Measurements from ENCODE around the gene COQ9.

Gene COQ9

DNA sequence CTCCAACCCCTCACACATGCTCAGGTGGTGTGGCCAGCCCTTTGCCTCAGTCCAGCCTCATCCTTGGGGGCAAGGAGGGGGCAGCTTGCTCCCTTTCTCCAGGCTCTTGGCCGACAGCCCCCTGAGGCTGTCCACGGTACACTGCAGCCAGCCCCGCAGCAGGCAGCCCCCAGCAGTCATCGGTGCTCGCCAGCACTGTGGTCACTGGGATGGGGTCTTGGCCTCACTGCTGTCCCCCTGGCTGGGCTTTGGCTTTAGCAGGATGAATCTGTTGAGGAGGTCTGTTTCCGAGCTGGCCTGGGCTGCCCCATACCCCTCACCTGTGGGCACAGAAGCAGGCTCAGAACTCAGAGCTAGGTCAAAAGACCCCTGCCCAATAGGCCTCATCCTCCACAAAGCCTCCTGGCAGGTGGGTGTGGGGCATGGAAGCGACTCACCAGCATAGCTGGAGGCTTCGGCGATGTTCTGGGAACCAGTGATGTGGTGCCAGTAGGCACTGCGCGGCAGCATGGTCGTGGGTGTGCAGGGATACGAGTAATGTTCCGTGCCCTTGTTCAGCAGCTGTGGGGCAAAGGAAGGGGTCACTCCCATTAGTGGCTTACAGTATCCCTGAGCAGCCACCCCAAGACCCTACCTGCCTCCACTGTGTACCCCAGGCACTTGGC is 26.0 kb downstream of the COQ9 start:
- no peak for DNase-seq

DNA sequence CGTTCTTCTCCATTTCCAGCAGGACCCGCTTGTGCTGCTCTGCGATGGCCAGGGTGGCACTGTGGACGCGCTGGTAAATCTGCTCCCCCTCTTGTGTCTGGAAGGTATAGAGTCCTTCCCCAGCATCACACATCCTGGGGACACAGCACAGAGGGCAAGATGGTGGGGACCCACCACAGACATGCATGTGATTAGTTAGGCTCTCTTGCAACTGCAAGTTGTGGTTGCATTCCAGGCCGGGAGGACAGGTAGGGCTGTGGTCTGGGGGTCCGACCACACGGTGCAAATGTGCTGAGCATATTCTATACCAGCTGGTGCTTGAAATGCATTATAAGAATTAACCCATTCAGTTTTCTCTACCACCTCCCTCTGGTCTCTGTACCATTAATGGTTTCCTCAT is 26.6 kb downstream of the COQ9 start:
- no peak for DNase-seq

DNA sequence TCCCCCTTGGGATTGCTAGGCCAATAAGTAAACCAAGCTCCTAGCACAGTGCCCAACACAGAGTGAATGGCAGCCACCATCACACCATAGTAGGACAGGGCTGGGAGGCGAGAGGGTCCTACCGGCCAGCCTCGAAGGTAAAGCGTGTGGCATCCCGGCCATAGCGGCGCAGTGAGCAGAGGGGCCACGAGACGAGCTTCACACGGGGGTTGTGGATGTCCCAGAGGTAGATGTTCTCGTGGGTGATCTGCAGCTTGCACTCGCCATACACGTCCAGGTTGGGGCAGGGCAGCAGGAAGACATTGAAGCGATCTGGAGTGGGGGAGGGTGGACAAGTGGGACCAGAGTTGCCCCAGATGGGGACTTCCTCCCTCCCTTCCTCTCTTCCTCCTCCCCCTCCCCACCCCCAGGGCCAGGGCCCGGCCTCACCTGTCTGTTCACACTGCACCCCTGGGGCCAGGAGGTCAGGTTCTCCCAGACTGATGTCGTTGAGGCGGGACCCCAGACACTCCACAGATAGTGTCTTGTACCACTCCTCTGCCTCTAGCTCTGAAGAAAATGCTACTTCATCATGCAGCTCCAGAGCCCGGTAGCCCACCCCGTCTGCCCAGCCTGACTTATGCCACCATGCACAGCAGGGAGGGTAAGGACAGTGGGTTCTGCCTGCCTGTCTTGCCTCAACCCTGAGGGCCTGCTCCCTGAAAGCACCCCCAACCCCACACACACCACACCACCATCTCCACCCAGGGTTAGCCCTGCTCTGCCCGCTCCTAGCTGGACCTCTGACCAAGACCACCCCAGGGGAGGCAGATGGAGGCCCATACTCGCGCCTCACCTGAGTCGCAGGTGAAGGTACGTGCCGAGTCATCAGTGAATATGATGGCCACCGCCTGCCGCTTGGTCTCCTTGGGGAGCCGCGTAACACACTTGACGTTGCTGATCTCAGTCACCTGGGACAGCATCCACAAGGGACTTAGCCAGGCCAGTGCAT is 27.7 kb downstream of the COQ9 start:
- no peak for DNase-seq

DNA sequence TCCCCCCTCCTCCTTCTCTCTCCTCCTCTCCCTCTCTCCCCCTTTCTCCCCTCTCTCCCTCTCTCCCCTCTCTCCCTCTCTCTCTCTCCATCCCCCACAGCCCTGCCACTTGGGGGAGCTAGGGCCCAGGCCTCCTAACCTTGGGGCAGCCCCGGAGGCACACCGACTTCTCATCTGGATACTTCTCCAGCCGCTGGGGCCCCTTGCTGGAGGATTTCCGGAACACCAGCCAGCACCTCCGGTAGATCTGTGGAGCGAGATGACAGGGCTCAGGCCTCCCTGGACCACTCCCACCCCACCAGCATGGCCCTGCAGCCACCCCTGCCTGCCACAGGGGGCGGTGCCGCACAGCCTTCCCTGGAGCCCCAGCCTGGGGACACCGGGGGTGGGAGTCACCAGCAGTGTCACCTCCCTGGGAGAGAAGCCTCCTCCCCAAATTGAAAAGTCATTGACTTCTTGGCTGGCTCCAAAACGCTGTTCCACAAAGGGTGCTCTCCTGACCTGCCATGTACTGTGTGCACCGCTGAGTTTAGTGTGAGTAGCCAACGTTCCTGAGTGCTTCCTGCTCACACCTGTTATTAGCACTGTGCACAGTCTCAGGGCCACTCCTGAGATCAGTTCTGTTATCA is 28.5 kb downstream of the COQ9 start:
- DNase-seq = peak; percentile 79

DNA sequence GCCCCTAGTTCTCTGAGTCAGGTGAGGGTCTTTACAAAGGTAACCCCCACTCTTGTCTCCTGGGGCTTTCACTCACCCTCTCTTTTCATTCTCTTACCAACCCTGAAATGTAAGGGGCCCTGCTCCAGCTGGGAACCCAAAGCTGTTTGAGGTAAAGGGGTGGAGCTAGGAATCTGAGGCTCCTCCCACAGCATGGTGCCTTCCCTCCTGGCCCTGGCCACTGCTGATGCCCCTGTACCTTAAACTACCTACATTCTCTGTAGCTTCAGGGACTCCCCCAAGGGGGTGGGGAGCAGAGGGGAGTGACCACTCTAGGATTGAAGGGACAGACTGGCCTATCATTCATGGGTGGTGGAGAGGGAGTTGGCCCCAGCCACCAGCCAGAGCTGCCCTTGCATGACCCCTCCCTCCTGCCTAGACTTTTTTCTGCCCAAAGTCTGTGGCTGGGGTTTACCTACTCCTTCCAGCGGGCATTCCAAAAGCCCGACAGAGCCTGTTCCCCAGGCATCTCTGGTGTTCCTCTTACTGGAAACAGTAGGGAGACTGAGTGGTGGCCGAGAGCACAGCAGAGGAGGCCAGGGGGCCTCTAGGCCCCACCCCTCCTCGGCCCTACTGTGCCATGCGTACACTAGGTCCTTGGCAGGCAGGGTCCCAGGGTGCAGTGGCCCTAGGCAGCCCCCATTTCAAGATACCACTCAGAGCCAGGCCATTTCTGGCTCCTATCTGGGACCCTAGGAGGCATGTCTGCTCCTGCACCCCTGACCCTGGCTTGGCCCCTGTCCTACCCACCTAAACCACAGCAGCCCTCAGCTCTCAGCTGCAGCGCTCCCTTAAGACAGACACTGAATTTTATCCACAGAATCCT is 29.5 kb downstream of the COQ9 start:
- DNase-seq = no peak

DNA sequence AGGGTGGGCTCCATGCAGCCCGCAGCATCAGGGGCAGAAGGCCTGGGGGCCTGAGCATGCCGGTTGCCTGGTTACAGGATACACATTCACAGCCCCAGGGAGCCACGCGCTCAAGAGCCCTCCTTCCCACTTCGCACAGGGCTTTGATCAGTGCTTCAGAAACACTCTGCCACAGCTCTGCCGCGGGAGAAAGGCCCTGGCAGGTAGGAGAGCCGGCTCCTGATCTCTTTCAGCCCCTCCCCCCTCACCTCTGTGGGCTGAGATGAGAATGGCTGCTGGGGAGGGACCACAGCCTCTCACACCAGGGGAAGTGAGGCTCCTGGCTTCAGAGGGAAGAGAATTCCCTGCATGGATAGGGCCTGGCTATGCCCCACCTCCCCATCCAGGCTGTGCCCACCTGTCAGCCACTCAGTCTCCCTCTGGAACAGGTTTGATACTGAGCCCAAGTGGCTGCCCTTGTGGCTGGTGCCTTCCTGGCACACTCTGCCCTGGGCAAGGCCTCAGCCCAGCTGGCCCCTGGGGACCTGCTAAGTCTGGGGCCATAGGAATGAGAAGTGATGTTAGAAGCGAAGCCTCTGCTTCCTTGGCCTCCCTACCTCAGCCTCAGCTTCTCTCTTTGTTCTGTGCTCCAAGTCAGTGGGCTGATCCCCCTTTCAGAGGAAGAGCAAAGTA is 30.4 kb downstream of the COQ9 start:
- DNase-seq = no peak

DNA sequence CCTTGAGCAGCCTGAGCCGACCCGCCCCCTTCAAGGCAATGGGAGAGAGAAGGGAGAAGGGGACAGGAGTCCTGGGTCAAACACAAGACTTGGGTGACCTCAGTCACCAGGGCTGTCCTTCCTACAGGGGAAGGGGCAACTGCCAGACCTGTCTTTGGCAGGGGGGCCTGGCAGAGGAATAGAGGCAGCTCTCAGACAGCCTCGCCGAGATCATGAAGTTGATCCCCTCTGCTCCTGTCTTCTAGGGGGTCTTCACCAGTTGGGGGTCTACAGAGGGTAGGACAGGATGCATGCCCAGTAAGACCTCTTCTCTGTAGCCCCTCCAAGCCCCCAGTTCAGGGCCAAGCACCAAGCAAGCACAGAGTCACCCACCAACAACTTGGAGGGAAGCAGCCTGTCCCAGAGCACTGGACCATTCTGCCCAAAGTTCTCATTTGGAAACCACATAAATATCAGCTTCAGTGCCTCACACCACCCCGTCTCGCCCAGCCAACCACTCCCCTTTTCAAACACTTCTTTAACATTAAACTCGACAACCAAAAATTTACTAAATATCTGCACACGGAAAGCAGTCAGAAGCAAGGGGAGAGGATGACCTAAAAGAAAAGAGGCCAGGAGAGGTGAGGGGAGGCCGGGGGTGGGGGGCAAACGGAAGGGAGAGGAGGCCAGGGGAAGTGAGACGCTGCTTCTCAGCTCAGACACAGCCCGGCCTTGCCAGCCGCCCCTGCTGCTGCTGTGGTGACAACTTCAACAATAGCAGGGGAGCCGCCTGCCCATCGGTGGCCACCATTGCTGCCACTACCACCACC is 31.3 kb downstream of the COQ9 start:
- no peak for DNase-seq

DNA sequence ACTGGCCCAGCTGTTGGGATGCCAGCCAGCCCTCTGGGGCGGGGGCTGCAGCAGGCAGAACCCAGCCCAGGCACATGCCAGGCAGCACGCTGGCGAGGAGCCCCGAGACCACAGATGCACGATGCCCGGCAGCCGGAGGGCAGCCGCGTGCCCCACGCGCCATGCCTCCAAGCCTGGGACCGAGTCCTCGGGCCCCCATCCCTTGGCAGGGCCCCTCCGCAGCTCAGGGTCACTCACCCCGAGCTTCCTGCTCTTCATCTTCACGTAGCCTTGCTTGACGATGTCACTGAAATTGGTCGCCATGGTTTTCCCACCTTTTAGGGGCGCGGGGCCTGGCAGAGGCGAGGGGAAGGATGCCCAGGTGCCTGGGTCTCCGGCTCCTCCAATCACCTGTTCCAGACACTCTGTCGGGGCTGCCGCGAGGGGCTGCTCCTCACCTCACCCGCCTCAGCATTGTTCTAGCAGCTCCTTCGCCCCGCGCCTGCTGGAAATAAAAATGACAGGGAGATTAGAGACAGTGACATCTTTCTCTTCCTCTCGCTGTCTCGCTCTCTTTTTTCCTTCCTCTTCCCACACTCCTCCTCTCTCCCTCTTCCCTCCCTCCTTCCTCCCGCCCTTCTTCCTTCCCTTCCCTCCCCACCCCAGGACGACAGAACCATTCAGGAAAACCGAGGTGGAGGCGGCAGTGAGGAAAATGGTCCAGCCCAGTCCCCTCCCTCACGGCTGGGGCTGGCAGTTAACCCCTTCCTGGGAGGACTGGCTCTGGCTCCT is 32.1 kb downstream of the COQ9 start:
- DNase-seq = no peak

DNA sequence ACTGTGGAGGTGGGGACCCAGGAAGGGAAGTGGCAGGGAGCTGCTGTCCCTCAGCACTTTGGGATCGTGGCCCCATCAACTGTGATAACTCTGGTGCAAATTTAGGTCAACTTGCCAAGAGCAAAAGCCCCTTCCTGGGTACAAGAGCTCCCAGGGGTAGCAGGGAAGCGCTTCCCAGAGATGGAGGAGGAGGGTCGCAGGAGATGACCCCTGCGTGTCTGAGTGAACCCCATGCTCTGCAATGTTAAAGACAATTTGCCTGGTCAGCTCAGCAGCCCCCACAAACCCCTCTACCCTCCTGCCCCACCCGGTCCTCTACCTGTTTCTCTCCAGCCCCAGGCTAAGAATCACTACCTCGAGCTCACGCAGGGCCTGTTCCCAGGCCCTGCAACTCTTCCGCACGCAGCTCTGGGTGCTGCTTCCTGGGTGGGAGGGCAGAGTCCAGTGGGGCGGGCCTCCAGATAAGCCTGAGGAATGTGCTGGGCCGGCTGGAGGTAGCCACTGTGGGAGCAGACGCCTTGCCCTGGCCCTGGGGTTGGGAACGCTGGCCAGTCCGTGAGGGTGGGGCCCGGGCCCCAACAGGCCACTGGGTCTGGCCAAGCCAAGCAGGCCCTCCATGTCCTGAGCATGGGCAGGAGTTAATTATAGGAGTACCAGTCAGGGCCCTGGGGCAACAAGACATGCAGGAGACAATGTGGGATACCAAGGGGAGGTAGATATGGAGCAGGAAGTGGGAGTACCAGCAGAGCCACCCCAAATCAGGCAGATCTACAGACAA is 32.9 kb downstream of the COQ9 start:
- DNase-seq = no peak

DNA sequence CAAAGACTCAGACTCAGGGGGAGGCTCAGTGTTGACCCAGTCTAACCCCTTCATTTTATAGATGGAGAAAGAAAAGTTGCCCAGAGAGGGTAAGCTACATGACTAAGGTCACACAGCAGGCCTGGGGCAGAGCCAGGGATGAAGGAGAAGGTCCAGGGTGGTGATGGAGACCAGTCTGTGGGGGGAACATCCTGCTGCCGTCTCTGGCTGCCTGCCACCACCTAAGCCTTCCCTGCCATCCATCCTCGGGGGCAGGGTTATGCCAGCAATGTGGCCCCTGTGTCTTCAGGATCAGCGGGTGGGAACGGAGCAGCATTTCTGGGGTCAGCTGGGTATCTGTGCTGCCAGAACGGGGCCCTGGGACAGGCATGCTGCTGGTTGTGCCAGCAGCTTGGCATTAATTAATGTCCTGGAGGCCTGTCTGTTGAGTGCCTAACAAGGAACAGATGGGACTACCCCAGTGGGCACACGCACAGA is 33.5 kb downstream of the COQ9 start:
- no peak for DNase-seq

DNA sequence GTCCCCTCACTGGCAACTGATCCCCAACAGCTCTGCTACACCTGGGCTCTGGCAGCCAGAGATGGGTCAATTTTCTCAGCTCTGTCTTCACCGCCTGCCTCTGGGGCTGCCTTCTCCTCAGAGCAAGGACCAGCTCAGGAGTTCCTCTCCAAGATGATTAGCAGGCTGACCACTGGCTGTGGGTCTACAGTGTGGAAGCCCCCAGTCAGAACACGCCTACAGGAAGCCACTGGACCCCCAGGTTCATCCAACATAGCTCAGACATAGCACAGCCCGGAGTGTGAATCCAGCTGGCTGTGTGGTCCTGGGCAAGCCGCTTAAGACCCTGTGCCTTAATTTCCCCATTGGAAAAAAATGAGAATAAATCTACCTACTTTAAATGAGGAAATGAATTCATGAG is 34.1 kb downstream of the COQ9 start:
- no peak for DNase-seq

DNA sequence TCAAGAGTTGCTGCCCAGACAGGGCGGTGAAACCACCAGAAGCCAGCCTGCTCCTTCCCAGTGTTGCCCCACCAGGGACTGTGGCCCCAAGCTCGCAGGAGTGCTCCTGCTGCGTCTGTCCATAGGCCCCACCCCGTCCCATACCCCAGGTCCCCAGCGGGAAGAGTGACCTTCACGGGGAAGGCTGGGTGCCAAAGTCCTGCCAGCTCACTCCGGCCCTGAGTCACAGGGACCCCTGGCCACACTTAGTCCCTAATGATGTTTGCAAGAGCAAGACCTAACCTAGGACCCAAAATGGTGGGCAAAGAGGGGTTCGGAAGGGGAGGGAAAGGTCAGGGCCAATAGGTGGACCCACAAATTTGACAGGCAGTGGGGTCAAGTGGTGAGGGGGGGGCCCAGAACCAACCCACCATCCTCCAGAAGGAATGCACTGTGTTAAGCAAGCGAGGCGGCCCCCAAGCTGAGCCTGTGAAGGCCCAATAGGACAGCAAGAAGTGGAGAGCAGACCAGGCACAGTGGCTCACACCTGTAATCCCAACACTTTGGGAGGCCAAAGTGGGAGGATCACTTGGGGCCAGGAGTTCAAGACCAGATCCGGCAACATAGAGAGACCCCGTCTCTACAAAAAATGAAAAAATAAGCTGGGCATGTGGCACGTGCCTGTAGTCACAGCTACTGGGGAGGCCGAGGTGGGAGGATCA is 35.7 kb downstream of the COQ9 start:
- no peak for DNase-seq

DNA sequence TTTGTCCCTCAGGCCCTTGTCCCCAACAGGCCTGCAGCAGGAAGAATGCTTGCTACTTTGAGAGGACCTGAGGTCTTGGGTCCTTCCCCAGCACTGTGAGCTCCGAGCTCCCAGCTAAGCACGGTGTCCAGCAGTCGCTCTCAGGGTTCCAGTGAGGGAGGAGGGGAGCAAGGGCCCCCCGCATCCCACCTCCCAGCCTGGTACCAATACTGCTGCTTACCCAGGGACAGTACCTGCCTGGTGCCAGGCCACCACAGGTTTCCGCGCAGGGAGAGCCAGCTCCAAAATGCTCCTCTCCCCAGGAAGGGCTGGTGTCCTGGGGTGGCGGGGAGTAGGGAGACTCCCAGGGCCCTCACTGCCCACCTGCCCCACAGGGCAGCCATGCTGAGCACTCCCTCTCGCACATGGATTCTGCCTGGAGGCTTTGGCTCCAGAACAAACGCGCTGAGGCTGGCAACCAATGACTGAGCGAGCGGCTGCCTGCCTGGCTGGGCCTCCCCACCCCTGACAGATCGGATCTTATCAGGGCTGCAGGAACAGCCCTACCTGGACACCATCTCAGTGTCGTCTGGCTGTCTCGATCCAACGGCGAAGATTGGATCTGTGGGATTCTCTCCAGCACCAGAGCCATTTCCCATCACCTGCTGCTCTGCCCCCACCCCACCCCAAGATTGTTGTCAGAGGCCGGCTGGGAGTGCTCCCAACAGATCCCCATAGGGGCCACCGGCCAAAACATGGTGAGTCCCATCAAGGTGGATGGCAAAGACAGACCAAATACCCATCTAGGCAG is 36.6 kb downstream of the COQ9 start:
- DNase-seq = no peak

DNA sequence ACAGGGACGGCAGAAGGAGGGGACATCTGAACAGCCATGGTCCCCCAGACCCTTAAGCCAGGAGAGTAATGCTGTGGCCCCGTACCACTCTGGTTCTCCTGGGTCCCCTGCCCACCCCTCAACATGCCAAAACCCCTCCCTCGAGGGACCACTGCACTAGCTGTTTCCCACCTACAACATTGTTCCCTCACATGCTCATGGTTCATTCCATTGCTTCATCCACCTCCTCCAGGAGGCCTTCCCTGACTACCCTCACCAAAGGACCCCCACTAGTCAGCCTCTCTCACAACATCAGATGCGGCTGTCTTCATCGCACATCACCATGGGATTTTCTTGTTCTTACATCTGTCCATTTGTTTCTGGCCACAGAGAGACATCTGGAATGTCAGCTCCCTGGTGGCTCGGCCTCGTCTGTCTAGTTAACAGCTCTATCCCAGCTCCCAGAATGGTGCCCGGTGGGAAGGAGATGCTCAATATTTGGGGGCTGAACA is 37.3 kb downstream of the COQ9 start:
- no peak for DNase-seq

DNA sequence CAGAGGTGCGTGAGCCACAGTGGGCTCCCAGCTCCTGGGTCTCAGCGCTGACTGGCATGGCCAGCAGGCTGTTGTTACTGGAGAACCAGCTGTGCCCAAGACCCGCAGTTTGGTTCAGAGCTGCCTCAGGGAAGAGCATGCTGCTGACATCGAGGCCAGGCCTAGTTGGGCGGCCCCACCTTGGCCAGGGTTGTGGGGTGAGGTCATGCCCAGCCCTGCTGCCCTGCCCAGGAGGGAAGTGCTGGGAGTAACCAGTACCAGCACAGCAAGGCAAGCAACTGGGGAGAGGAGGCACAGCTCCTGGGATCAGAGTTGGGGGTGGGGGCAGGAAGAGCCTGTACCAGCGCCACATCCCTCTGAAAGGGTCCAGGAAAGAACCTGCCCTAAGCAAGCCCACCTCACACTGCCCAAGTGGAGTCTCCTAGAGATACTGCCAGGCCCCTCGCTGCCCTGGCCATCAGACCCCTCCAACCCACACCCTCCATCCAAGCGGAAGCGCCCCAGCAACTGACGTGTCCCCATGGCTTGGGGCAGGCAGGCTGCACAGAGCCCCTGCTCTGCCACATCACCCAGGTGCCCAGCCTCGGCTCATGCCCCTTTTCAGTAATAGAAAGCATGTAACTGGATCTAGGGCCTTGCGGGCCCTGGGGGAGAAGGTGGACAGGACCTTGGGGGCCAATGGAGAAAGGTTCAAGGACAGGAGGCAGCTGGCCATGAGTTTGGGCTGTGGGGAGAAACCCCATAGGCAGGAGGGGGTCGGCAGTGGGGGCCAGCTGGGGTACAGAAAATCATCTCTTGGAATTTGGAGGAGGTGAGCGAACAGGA is 38.0 kb downstream of the COQ9 start:
- DNase-seq = no peak

DNA sequence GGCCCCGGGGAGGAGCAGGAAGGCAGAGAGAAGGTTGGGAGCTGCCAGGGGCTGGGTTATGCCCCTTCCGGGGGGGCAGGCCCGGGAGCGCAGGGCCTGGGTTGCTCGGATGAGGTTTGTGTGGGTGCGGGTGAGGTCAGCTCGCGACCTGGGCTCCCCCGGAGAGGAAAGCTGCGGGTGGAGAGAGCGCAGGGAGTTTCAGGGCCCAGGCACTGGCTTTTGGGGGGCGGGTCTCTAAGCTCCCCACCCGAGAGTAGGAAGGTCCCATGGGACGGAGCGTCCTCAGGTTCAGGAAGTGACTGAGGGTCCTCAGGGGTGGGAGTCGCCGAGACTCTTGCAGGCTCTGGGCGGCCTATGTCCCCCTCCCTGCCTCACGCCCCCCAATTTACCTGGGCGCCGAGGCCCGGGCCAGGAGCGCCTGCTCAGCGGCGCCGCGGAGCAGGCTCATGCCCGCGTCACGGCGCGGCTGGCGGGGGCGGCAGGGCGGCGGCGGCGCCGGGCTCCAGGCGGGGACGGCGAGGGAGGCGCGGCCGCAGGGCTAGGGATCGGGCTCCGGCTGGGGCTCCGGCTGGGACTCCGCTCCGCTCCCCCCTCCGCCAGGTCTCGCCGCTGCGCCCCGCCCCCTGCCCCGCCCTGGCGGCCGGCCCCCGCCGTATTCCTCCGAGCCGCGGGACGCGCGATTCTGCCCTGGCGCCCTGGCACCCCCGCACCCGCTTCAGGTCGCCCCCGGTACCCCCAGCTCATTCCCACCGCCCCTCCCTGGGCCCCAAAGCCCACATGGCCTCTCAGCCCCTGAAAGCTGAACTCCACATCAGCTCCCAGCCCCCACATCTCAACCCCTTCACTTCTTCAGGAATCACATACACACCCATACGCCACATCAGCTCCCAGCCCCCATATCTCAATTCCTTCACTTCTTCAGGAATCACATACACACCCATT is 38.9 kb downstream of the COQ9 start, which contains the start of gene DOK4:
TSS of gene DOK4 (minus strand) at position 578 of the 942 bp plus-strand sequence. CDS start 6,986 bp downstream, outside the sequence.
- DNase-seq = peak; percentile 81
